Nephron (organoid): ENCODE data around the gene MECP2.
A peak's percentile ranks its signal among the peaks of the same experiment; 100 is the strongest.

Experiments
- H3K27ac Mint-ChIP-seq, 3 experiments: 2 replicates each; pipeline ENCODE4 v1.8.0; 2020; ENCODE audit warnings: mixed read lengths in 3 of 3, mild to moderate bottlenecking in 2 of 3, moderate library complexity in 1 of 3
- H3K27me3 Mint-ChIP-seq: 2 replicates; pipeline ENCODE4 v1.8.0; 2021; ENCODE audit warnings: low read depth, mild to moderate bottlenecking, moderate library complexity, mixed read lengths
- H3K36me3 Mint-ChIP-seq: 2 replicates; pipeline ENCODE4 v1.8.0; 2020; ENCODE audit warnings: low read depth, mixed read lengths
- H3K4me1 Mint-ChIP-seq: 2 replicates; pipeline ENCODE4 v1.8.0; 2020; ENCODE audit warnings: mixed read lengths
- H3K4me3 Mint-ChIP-seq, 3 experiments: 2 replicates each; pipeline ENCODE4 v1.8.0; 2020; ENCODE audit warnings: mild to moderate bottlenecking in 3 of 3, mixed read lengths in 3 of 3, moderate library complexity in 2 of 3
- H3K9me3 Mint-ChIP-seq: 2 replicates; pipeline ENCODE4 v1.8.0; 2020; ENCODE audit warnings: mixed read lengths
- TF ChIP-seq, protein P1 (sequence below), 3 experiments: fragments of 200-600 bp; sonication (generic); IDR thresholded peaks; one replicate each; pipeline ENCODE4 v1.5.0; 2021; ENCODE audit warnings: antibody characterized with exemption in 3 of 3; ENCODE audit not compliant: unreplicated experiment in 3 of 3

MECP2 gene

DNA sequence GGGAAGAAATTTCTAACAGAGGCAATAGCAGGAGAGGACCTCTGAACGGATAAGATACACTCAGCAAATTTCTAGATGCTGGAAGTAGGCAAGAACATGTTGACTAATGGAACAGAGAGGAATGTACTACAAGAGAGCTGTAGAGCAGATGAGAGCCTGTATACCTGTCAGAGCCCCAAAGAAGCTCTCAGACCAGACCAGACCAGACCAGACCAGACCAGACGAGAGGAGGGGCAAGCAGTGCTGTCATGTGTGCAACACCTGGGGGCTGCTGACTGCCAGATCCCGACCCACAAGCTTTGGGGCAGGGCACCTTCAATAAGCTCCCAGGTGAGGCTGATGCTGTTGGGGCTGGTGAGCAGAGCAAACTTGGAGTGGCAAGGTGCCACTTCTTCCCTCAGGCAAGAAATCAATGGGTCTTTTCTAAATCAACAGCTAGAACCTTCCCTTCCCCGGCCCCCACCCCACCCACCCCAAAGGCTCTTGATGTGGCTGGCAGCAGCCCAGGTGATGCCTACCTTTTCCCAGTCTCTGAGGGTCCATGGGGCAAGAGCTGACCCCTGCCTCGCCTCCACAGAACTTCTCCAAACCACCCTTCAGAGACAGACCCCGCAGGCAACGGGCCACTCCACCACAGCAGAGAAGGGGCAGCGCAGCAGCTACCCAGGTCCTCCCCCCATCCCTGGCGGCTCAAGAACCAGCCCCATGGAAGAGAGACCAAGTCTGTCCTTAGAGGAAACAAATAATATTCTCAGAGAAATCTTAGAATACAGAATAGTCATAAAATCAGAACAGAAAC is 32.7 kb downstream of the MECP2 start:
- H3K4me3 Mint-ChIP-seq: no peak overlapping the region
- H3K4me1 Mint-ChIP-seq: peaks cover 34% of the 10 kb centered on the region
- TF ChIP-seq, protein P1, sequence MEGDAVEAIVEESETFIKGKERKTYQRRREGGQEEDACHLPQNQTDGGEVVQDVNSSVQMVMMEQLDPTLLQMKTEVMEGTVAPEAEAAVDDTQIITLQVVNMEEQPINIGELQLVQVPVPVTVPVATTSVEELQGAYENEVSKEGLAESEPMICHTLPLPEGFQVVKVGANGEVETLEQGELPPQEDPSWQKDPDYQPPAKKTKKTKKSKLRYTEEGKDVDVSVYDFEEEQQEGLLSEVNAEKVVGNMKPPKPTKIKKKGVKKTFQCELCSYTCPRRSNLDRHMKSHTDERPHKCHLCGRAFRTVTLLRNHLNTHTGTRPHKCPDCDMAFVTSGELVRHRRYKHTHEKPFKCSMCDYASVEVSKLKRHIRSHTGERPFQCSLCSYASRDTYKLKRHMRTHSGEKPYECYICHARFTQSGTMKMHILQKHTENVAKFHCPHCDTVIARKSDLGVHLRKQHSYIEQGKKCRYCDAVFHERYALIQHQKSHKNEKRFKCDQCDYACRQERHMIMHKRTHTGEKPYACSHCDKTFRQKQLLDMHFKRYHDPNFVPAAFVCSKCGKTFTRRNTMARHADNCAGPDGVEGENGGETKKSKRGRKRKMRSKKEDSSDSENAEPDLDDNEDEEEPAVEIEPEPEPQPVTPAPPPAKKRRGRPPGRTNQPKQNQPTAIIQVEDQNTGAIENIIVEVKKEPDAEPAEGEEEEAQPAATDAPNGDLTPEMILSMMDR (IDR thresholded peaks at IDR 0.05; ENCODE audit: unreplicated experiment in 3 of 3): no peak
- H3K27ac Mint-ChIP-seq: no peak overlapping the region
- H3K9me3 Mint-ChIP-seq: peaks cover 3% of the 10 kb centered on the region
- no peaks in the 10 kb centered on the region for H3K27me3 Mint-ChIP-seq
- H3K36me3 Mint-ChIP-seq: peaks cover 4% of the 10 kb centered on the region

DNA sequence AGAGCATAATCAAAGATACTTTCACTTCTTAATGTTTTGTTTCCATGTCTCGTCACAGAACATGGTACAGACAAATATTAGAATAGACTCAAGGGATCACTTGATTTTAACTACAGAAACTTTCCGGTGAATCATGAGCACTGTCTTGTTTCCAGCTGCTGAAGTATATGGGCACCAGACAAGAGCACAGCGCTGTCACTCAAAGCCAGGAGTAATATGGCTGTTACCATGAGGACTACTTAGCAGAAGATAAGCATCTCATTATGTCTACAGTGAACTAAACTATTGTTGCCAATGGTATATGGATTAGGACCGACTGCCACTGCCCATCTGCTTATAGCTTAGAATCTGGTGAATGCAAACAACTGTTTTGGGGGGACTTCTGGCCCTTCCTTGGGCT is 34.3 kb downstream of the MECP2 start:
- Mint-ChIP-seq H3K36me3 (peaks cover 8% of the 10 kb centered on the region), H3K9me3 (peaks cover 3% of the 10 kb centered on the region), H3K4me3 (no peak overlapping the region), H3K27ac (no peak overlapping the region), H3K27me3 (no peaks in the 10 kb centered on the region), H3K4me1 (peaks cover 50% of the 10 kb centered on the region)
- TF ChIP-seq, protein P1 (IDR thresholded peaks at IDR 0.05; ENCODE audit: unreplicated experiment in 3 of 3): no peak

DNA sequence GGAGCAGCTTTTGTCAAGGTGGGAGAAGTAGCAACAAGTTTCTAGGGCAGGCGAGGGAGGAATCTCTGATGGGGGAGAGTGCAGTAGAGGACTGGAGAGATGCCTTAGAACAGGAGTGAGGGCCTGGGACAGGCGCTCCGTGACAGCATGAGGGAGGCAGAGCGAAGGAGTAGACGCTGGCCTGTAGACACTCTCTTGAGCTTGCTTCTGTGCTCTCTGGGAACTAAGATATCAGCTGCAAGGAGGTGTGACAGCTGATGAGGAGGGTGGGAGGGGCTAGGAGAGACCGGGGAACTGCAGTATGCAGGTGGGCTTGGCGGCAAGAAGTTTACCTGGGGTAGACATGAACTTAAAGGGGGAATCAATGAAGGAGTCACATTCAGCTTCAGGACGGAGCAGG is 35.7 kb downstream of the MECP2 start:
- peaks cover 14% of the 10 kb centered on the region for H3K36me3 Mint-ChIP-seq
- H3K4me1 Mint-ChIP-seq: peaks cover 51% of the 10 kb centered on the region
- H3K9me3 Mint-ChIP-seq: peaks cover 1% of the 10 kb centered on the region
- H3K4me3 Mint-ChIP-seq: no peak overlapping the region
- H3K27me3 Mint-ChIP-seq: no peaks in the 10 kb centered on the region
- TF ChIP-seq, protein P1 (IDR thresholded peaks at IDR 0.05; ENCODE audit: unreplicated experiment in 3 of 3): no peak
- no peak overlapping the region for H3K27ac Mint-ChIP-seq

DNA sequence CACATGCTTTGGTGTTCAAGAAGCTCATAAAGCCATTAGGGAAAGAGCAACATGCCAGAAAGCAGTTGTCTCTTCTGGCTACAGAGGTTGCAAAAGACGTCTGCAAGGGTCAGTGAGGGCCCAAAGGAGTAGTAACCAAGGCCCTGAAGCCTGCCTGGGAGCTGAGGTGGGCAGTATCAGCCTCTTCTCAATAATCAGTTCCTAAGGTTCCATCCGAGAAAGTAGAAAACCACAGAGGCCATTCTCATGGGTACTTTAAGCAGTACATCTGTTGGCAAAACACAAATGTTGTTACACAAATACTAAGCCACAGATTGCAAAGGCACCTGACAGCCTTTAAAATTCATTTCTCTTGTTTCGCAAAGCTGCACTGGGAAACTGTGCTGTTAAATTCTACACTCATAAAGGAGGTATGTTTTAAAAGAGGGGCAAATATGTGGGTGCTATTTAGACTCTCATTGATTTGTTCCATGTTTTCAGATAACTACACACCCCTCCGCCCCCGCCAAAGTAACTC is 37.7 kb downstream of the MECP2 start:
- TF ChIP-seq, protein P1 (IDR thresholded peaks at IDR 0.05; ENCODE audit: unreplicated experiment in 3 of 3): no peak
- H3K4me3 Mint-ChIP-seq: no peak overlapping the region
- peaks cover 2% of the 10 kb centered on the region for H3K9me3 Mint-ChIP-seq
- H3K27me3 Mint-ChIP-seq: no peaks in the 10 kb centered on the region
- peaks cover 14% of the 10 kb centered on the region for H3K36me3 Mint-ChIP-seq
- peak overlapping the region; percentile 11 to 33 (median 23) for H3K27ac Mint-ChIP-seq
- H3K4me1 Mint-ChIP-seq: peaks cover 51% of the 10 kb centered on the region

DNA sequence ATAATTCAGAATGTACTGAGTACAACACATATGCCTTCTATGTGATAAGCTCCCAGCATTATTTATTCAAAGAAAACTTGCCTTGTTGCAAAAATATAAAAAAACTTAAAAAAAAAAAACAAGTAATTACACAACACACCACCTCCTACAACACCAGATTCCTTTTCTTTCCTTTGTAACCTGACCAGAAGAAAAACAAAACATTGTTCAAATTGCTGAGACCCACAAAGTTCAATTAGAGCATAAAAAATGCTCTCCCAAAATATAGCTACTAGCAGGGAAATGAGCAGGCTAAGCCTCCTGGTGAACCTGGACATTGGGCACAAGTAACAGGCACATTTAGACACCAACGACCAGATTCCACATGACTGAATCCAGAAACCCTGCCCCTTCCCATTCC is 38.3 kb downstream of the MECP2 start:
- Mint-ChIP-seq H3K27ac (peak overlapping the region; percentile 7 to 33 (median 23)), H3K36me3 (peaks cover 14% of the 10 kb centered on the region), H3K4me3 (no peak overlapping the region), H3K9me3 (peaks cover 2% of the 10 kb centered on the region), H3K27me3 (no peaks in the 10 kb centered on the region), H3K4me1 (peaks cover 45% of the 10 kb centered on the region)
- TF ChIP-seq, protein P1 (IDR thresholded peaks at IDR 0.05; ENCODE audit: unreplicated experiment in 3 of 3): no peak
